Neural progenitor cell (in vitro differentiated cells): ENCODE measurements around the gene TNIK.

Experiments used
- CTCF ChIP-seq: fragments of 200-600 bp; sonication (generic); IDR thresholded peaks from 2 replicates; pipeline ENCODE4 v1.5.1; 2017; ENCODE audit warnings: antibody characterized with exemption, mild to moderate bottlenecking
- EZH2 ChIP-seq: fragments of 200-600 bp; sonication (generic); IDR thresholded peaks from 2 replicates; pipeline ENCODE4 v1.6.1; 2017; ENCODE audit warnings: antibody characterized with exemption, mild to moderate bottlenecking, moderate library complexity

- TF ChIP-seq EZH2 (no peak), CTCF (no peak)
These were observed 395.7 kb downstream of the TNIK start for GRCh38 chr3:171064461-171064860.
